SK-N-SH treated with all-trans-retinoic acid at 6 μM for 48 hours (cell line): Measurements from ENCODE around the gene SLC25A39.

ENCODE experiments used
- ARNTL ChIP-seq: fragments of 450-650 bp; formaldehyde crosslinking; IDR thresholded peaks from 2 replicates; pipeline ENCODE4 v1.5.0; 2020; ENCODE audit warnings: low read depth, mild to moderate bottlenecking, moderate library complexity, borderline replicate concordance
- TSHZ2 ChIP-seq: fragments of 250-450 bp; sonication (Bioruptor Pico); IDR thresholded peaks from 2 replicates; pipeline ENCODE4 v1.5.0; 2020; ENCODE audit warnings: mild to moderate bottlenecking, moderate library complexity
- ZC3H10 ChIP-seq: fragments of 250-450 bp; sonication (Bioruptor Pico); IDR thresholded peaks from 2 replicates; pipeline ENCODE4 v1.5.1; 2021; ENCODE audit warnings: mild to moderate bottlenecking, moderate library complexity
- TF ChIP-seq, protein P1 (sequence below): fragments of 250-450 bp; sonication (Bioruptor Pico); IDR thresholded peaks from 2 replicates; pipeline ENCODE4 v1.8.0; 2020; ENCODE audit warnings: mild to moderate bottlenecking, moderate library complexity, borderline replicate concordance

GRCh38 chr17:44317545-44317944 is 7.1 kb downstream of the SLC25A39 start:
- TF ChIP-seq TSHZ2 (CRISPR knock-in tag): no peak
- TF ChIP-seq, protein P1, sequence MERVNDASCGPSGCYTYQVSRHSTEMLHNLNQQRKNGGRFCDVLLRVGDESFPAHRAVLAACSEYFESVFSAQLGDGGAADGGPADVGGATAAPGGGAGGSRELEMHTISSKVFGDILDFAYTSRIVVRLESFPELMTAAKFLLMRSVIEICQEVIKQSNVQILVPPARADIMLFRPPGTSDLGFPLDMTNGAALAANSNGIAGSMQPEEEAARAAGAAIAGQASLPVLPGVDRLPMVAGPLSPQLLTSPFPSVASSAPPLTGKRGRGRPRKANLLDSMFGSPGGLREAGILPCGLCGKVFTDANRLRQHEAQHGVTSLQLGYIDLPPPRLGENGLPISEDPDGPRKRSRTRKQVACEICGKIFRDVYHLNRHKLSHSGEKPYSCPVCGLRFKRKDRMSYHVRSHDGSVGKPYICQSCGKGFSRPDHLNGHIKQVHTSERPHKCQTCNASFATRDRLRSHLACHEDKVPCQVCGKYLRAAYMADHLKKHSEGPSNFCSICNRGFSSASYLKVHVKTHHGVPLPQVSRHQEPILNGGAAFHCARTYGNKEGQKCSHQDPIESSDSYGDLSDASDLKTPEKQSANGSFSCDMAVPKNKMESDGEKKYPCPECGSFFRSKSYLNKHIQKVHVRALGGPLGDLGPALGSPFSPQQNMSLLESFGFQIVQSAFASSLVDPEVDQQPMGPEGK (CRISPR knock-in tag): no peak
- no peak for TF ChIP-seq ARNTL (CRISPR knock-in tag)
- no peak for TF ChIP-seq ZC3H10 (CRISPR knock-in tag)
